Mesenchymal stem cell (in vitro differentiated cells and primary cell): ENCODE measurements around the gene C1QTNF8.

ENCODE experiments used
- DNase-seq: peaks from one replicate; pipeline ENCODE4 v3.0.0-alpha.2; 2013
- H2AFZ ChIP-seq: one replicate; pipeline ENCODE4 v1.6.1; 2013; ENCODE audit warnings: low read depth, mild to moderate bottlenecking, control low read depth, inconsistent platforms, low read length, moderate library complexity
- H2AK5ac ChIP-seq: 2 replicates; pipeline ENCODE4 v1.6.1; 2013; ENCODE audit warnings: low read length, moderate library complexity, mild to moderate bottlenecking, inconsistent platforms; ENCODE audit not compliant: severe bottlenecking
- H2BK120ac ChIP-seq: one replicate; pipeline ENCODE4 v1.6.1; 2013; ENCODE audit warnings: low read depth, mild to moderate bottlenecking, inconsistent platforms, low read length, moderate library complexity
- H2BK12ac ChIP-seq, 2 experiments: one replicate each; pipeline ENCODE4 v1.6.1; 2013; ENCODE audit warnings: inconsistent platforms in 2 of 2, low read length in 2 of 2, mild to moderate bottlenecking in 2 of 2, moderate library complexity in 2 of 2, control low read depth in 1 of 2
- H2BK15ac ChIP-seq: one replicate; pipeline ENCODE4 v1.6.1; 2013; ENCODE audit warnings: mild to moderate bottlenecking, low read depth, inconsistent platforms; ENCODE audit not compliant: poor library complexity, severe bottlenecking
- H2BK5ac ChIP-seq: 2 replicates; pipeline ENCODE4 v1.6.1; 2013; ENCODE audit warnings: low read depth, mild to moderate bottlenecking, low read length, control low read depth, inconsistent platforms; ENCODE audit not compliant: poor library complexity, severe bottlenecking
- H3K14ac ChIP-seq, 2 experiments: one replicate each; pipeline ENCODE4 v1.6.1; 2013; ENCODE audit warnings: inconsistent platforms in 2 of 2, low read length in 2 of 2, control low read depth in 1 of 2, mild to moderate bottlenecking in 1 of 2, moderate library complexity in 1 of 2
- H3K18ac ChIP-seq, 2 experiments: one replicate each; pipeline ENCODE4 v1.6.1; 2013; ENCODE audit warnings: inconsistent platforms in 2 of 2, low read length in 2 of 2, control low read depth in 1 of 2, low read depth in 1 of 2, mild to moderate bottlenecking in 1 of 2
- H3K23ac ChIP-seq, 2 experiments: one replicate each; pipeline ENCODE4 v1.6.1; 2013; ENCODE audit warnings: inconsistent platforms in 2 of 2, low read length in 2 of 2, mild to moderate bottlenecking in 2 of 2, moderate library complexity in 2 of 2, control low read depth in 1 of 2
- H3K27ac ChIP-seq: 2 replicates; pipeline ENCODE4 v1.5.1; 2013; ENCODE audit warnings: mild to moderate bottlenecking, moderate library complexity, low read length, control low read depth, inconsistent platforms; ENCODE audit not compliant: poor library complexity, severe bottlenecking
- H3K27me3 ChIP-seq, 2 experiments: 2 replicates each; pipeline versions ENCODE4 v1.6.1 to v1.7.0; 2013; ENCODE audit warnings: low read length in 2 of 2, mild to moderate bottlenecking in 2 of 2, moderate library complexity in 2 of 2, control low read depth in 1 of 2, inconsistent platforms in 1 of 2; ENCODE audit not compliant: control insufficient read depth in 1 of 2, insufficient read depth in 1 of 2
- H3K36me3 ChIP-seq, 2 experiments: 2 replicates each; pipeline versions ENCODE4 v1.6.1 to v1.7.0; 2013; ENCODE audit warnings: low read length in 2 of 2, control low read depth in 1 of 2, inconsistent platforms in 1 of 2, low read depth in 1 of 2, mild to moderate bottlenecking in 1 of 2; ENCODE audit not compliant: insufficient read depth in 2 of 2, control insufficient read depth in 1 of 2
- H3K4ac ChIP-seq, 2 experiments: one replicate each; pipeline ENCODE4 v1.6.1; 2013; ENCODE audit warnings: inconsistent platforms in 2 of 2, low read length in 2 of 2, mild to moderate bottlenecking in 2 of 2, moderate library complexity in 2 of 2, control low read depth in 1 of 2, low read depth in 1 of 2
- H3K4me1 ChIP-seq: 2 replicates; pipeline ENCODE4 v1.6.1; 2013; ENCODE audit warnings: low read depth, low read length, control low read depth; ENCODE audit not compliant: control insufficient read depth, insufficient read depth
- H3K4me2 ChIP-seq: 2 replicates; pipeline ENCODE4 v1.6.1; 2013; ENCODE audit warnings: low read length, mild to moderate bottlenecking, inconsistent platforms; ENCODE audit not compliant: poor library complexity, severe bottlenecking
- H3K4me3 ChIP-seq, 2 experiments: 2 replicates each; pipeline versions ENCODE4 v1.5.1 to v1.7.0; 2013; ENCODE audit warnings: low read length in 2 of 2, mild to moderate bottlenecking in 2 of 2, control low read depth in 1 of 2, low read depth in 1 of 2; ENCODE audit not compliant: insufficient read depth in 1 of 2
- H3K79me1 ChIP-seq: replicated peaks from 2 replicates; pipeline ENCODE4 v1.6.1; 2013; ENCODE audit warnings: mild to moderate bottlenecking, control low read depth, low read length, inconsistent platforms; ENCODE audit not compliant: poor library complexity, severe bottlenecking
- H3K9ac ChIP-seq: 2 replicates; pipeline ENCODE4 v1.7.0; 2013; ENCODE audit warnings: mild to moderate bottlenecking, low read length, moderate library complexity
- H3K9me3 ChIP-seq: 2 replicates; pipeline ENCODE4 v1.7.0; 2013; ENCODE audit warnings: mild to moderate bottlenecking, low read length; ENCODE audit not compliant: control insufficient read depth
- H4K8ac ChIP-seq: one replicate; pipeline ENCODE4 v1.6.1; 2013; ENCODE audit warnings: inconsistent platforms, mild to moderate bottlenecking, low read length, moderate library complexity
- H4K91ac ChIP-seq: one replicate; pipeline ENCODE4 v1.6.1; 2013; ENCODE audit warnings: mild to moderate bottlenecking, low read length, inconsistent platforms
- WGBS: methylation state at CpG from one replicate; pipeline ENCODE4 v1.1.7; 2013; ENCODE audit warnings: mixed read lengths; 5-methylcytosine and 5-hydroxymethylcytosine counted together

Gene C1QTNF8

DNA sequence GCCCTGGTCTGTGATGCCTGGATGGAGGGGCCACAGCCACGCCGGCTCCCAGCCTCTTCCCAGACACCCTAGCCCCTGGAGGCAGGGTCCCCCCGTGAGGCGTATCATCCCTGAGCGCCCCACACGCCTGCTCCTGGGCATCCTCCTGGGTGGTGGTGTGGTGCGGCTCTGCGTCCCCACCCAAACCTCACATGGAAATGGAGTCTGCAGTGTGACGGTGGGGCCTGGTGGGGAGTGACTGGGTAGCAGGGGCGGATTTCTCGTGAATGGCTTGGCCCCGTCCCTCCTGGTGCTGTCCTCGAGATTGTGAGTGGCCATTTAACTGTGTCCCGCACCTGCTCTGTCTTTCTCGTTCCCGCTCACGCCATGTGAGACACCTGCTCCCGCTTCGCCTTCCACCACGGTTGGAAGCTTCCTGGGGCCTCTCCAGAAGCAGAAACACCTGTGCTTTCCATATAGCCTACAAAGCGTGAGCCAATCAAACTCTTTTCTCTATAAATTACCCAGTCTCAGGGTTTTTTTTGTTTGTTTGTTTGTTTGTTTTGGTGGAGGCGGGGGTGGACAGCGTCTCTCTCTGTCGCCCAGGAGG is 29.4 kb downstream of the C1QTNF8 start:
- no peaks in the 10 kb centered on the region for H3K36me3 ChIP-seq
- H3K4me1 ChIP-seq, result peaks cover 7% of the 10 kb centered on the region
- no peaks in the 10 kb centered on the region for H3K9me3 ChIP-seq
- H2BK120ac ChIP-seq, result no peak overlapping the region
- H3K27me3 ChIP-seq, result peaks cover 37 to 70% of the 10 kb centered on the region in 2 experiments
- no peak overlapping the region for H4K8ac ChIP-seq
- DNase-seq, result no peak
- H3K4ac ChIP-seq, result no peak overlapping the region
- no peaks in the 10 kb centered on the region for H3K79me1 ChIP-seq
- H2BK5ac ChIP-seq, result no peak overlapping the region
- H3K9ac ChIP-seq, result no peak overlapping the region
- H3K27ac ChIP-seq, result no peak overlapping the region
- 82% methylated on average over 23 of the region's 24 CpGs for WGBS
- no peak overlapping the region for H2BK12ac ChIP-seq
- H4K91ac ChIP-seq, result no peak overlapping the region
- H3K4me3 ChIP-seq, result no peak overlapping the region
- no peak overlapping the region for H2AK5ac ChIP-seq
- H3K14ac ChIP-seq, result no peak overlapping the region
- H3K4me2 ChIP-seq, result no peak overlapping the region
- H3K18ac ChIP-seq, result no peak overlapping the region
- H2AFZ ChIP-seq, result no peak overlapping the region
- H3K23ac ChIP-seq, result no peak overlapping the region
- H2BK15ac ChIP-seq, result no peak overlapping the region

DNA sequence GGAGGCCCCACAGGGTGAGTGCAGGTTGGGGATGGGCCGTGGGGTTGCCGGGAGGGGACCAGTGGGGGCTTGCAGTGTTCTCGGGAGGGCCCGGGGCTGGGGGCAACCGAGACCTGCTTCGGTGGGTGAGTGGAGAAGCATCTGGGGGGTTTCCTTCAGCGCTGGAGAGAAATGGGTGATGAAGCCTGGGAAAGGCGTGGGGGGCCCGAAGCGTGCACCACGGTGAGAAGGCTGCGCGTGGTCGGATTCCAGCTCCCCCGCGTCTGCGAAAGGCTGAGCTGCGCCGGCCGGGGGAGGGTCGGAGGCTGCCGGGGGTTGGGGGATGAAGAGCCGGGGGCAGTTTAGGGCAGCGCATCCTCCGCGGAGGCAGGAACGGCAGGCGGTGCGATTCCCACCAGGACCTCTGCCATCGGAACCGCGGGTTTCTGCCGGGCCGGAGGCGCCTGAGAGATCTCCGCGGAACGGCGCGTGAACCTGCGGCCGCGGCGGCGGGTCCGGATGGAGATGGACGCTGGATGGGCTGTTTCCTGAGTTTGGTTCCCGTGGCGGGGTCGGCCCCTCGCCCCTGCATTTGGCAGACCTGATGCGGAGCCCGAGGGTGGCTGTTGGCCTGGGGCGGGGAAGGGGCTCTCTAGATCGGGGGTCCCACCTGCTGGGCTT is 30.4 kb downstream of the C1QTNF8 start:
- H2BK12ac ChIP-seq, result no peak overlapping the region
- H3K27ac ChIP-seq, result no peak overlapping the region
- no peak overlapping the region for H2AFZ ChIP-seq
- peaks cover 26 to 60% of the 10 kb centered on the region in 2 experiments for H3K27me3 ChIP-seq
- no peak overlapping the region for H3K18ac ChIP-seq
- no peak overlapping the region for H3K4me2 ChIP-seq
- no peak overlapping the region for H2AK5ac ChIP-seq
- WGBS, result 95% methylated on average over 53 of the region's 55 CpGs
- no peak overlapping the region for H2BK15ac ChIP-seq
- H3K9ac ChIP-seq, result no peak overlapping the region
- H3K14ac ChIP-seq, result no peak overlapping the region
- no peaks in the 10 kb centered on the region for H3K9me3 ChIP-seq
- H4K91ac ChIP-seq, result no peak overlapping the region
- H3K4ac ChIP-seq, result no peak overlapping the region
- no peak overlapping the region for H2BK5ac ChIP-seq
- H3K4me1 ChIP-seq, result peaks cover 7% of the 10 kb centered on the region
- H3K4me3 ChIP-seq, result no peak overlapping the region
- no peak overlapping the region for H4K8ac ChIP-seq
- H3K79me1 ChIP-seq, result no peaks in the 10 kb centered on the region
- no peaks in the 10 kb centered on the region for H3K36me3 ChIP-seq
- H3K23ac ChIP-seq, result no peak overlapping the region
- H2BK120ac ChIP-seq, result no peak overlapping the region
- DNase-seq, result no peak

DNA sequence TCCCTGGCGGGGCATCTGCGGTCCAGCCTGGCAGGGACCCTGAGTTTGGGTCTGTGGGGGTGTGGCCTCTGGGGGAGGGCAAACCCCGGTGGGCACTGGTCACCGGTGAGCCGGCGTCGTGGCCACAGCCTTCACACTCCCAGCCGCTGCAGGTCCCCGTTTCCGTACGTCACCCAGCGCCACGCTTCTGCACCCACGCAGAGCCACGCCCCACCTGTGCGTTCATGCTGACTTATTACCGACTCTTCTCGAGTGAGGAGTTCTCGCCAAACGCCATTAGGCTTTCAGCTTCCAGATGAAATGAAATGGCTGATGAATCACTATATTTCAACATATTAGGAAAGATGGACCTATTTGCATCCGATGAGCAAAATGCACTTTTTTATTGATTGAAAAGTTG is 32.3 kb downstream of the C1QTNF8 start:
- Histone ChIP-seq H3K18ac (no peak overlapping the region), H3K36me3 (no peaks in the 10 kb centered on the region), H3K23ac (no peak overlapping the region), H2BK5ac (no peak overlapping the region), H2BK120ac (no peak overlapping the region), H3K9ac (no peak overlapping the region), H2AK5ac (no peak overlapping the region), H3K79me1 (no peaks in the 10 kb centered on the region), H3K4me3 (no peak overlapping the region), H4K91ac (no peak overlapping the region), H3K27ac (no peak overlapping the region), H2BK15ac (no peak overlapping the region), H2BK12ac (no peak overlapping the region), H3K27me3 (peaks cover 12 to 43% of the 10 kb centered on the region in 2 experiments), H2AFZ (no peak overlapping the region), H4K8ac (no peak overlapping the region), H3K4me1 (peaks cover 1% of the 10 kb centered on the region), H3K9me3 (peaks cover 5% of the 10 kb centered on the region), H3K4ac (no peak overlapping the region), H3K14ac (no peak overlapping the region), H3K4me2 (no peak overlapping the region)
- DNase-seq, result no peak
- WGBS, result 87% methylated on average over 20 of the region's 21 CpGs

DNA sequence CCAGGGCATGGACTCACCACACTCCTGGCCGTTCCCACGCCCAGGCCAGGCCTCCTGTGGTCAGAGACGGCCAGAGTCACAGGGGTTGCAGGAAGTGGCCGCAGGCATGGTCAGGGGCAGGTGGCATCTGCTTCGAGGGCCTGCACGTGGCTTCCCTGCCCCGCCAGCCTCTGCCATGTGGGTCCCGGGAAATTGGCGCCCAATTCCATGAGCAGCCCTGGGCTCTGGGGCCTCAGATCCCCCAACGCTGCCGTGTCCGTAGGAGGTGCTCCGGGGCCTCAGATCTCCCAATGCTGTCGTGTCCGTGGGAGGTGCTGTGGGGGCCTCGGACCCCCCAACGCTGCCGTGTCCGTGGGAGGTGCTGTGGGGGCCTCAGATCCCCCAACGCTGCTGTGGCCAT is 33.1 kb downstream of the C1QTNF8 start:
- Histone ChIP-seq H3K18ac (no peak overlapping the region), H2BK15ac (no peak overlapping the region), H3K27me3 (peaks cover 6 to 35% of the 10 kb centered on the region in 2 experiments), H3K23ac (no peak overlapping the region), H4K91ac (no peak overlapping the region), H3K4me2 (no peak overlapping the region), H3K4me1 (no peaks in the 10 kb centered on the region), H2BK120ac (no peak overlapping the region), H3K14ac (no peak overlapping the region), H3K9me3 (peaks cover 5% of the 10 kb centered on the region), H3K27ac (no peak overlapping the region), H4K8ac (no peak overlapping the region), H2AK5ac (no peak overlapping the region), H2AFZ (no peak overlapping the region), H3K4ac (no peak overlapping the region), H2BK12ac (no peak overlapping the region), H3K4me3 (no peak overlapping the region), H3K9ac (no peak overlapping the region), H3K79me1 (no peaks in the 10 kb centered on the region), H3K36me3 (no peaks in the 10 kb centered on the region), H2BK5ac (no peak overlapping the region)
- WGBS, result 81% methylated on average over 19 of the region's 20 CpGs
- no peak for DNase-seq
